CD4-positive, alpha-beta T cell treated with Interleukin-15 for 1 hour (primary cell): ENCODE data around the gene MAML3.

Experiments
- DNase-seq: peaks from one replicate; pipeline ENCODE4 v3.0.0-alpha.2; 2020

Gene MAML3

DNA sequence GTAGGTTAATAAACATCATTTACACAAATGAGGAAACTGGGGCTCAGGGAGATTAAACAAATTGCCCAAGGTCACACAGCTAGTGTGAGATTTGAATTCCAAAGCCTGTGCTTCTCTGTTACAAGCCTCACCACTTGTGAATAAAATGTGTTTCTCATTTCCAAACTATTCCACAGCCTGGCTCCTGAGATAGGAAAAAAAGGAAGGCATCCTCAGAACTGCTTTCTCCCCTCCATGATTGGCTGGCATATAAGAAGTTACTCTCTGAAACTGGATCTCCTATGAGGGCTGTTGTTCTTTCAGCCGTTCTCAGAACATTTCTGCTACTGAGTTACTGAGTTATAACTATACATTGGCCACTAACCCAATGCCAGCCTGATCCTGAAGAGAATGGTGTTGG is 237.9 kb downstream of the MAML3 start:
- no peak for DNase-seq

DNA sequence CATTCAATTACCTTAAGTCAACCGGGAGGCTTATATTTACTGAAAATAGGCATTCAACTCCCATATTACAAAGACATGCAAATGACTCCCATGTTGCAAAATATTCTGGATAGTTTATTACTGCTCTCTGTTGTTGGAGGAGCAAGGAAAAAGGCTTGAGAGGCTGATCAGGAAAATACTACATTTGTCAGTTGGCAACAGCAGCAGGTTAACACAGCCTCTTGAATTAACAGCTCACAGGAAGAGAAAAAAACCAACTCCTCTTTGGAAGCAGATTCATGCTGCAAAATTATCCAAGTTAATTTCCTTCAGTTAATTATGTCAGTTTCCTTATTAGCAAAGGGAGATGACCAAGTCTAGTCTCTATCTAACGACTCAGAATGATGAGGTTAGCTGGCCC is 238.9 kb downstream of the MAML3 start:
- no peak for DNase-seq

DNA sequence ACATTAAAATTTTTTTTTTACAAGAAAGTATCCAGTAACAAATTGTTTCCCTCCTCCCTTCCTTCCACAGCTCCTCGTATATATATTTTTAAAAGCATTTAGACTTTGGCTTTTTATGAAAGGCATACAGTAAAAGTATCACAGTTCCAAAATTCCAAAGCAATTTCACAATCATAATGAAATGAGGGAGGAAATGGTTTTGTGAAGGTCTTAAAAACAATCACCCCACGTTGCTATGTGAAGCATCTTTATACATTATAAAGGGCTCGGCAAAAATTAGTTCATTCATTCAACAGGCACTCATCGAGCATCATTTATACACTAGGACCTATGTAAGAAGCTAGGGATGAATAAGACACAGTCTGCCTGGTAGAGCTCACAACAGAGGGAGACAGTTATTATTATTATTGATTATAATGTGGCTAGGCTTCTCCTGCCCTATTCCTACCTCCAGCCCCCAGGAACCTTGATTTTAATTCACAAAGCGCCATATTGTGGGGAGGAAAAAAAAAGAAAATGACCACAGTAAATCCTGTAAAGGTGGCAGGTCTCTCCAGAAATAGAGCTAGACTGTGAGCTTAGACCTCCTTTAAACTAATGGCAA is 239.9 kb downstream of the MAML3 start:
- no peak for DNase-seq

- no peak for DNase-seq
Measured at GRCh38 chr4:139913398-139913990, 240.5 kb downstream of the MAML3 start.

GRCh38 chr4:139912445-139912844 is 241.5 kb downstream of the MAML3 start:
- no peak for DNase-seq

- no peak for DNase-seq
Measured at GRCh38 chr4:139910106-139910505, 243.9 kb downstream of the MAML3 start.

- no peak for DNase-seq
Measured at GRCh38 chr4:139908636-139909437, 245.1 kb downstream of the MAML3 start.

GRCh38 chr4:139907001-139907809 is 246.8 kb downstream of the MAML3 start:
- no peak for DNase-seq

DNA sequence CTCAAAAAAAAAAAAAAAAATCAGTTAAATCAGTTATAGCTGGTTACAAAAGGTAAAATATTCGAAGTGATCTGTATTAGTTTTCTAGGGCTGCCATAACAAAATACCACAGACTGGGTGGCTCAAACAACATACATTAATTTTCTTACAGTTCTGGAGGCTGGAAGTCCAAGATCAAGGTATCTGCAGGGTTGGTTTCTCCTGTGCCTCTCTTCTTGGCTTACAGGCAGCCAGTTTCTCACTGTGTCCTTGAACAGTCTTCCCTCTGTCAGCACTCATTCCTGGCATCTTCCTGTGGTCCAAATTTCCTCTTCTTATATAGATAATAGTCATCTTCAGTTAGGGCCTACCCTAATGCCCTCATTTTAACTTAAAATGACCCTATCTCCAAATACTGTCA is 248.5 kb downstream of the MAML3 start:
- DNase-seq: no peak

DNA sequence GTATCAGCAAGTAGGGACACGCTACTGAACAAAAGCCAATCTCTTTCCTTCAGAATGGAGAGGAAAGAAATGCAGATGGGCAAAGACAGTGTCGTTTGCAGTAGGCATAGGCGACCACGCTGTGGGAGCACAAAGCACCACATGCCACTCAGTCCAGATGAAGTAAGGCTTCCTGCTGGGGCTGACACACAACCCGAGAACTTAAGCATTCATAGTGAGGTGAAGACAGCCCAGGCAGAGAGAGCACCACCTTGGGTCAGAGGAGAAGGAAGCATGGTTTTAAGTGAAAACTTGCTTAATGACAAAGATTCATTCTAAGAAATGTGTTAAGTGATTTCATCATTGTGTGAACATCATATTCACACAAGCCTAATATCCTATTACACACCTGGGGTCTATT is 249.6 kb downstream of the MAML3 start:
- no peak for DNase-seq

GRCh38 chr4:139903845-139904244 is 250.1 kb downstream of the MAML3 start:
- DNase-seq: no peak

GRCh38 chr4:139902321-139903320 is 251.4 kb downstream of the MAML3 start:
- DNase-seq: no peak

- no peak for DNase-seq
Measured at GRCh38 chr4:139901531-139902320, 252.3 kb downstream of the MAML3 start.

DNA sequence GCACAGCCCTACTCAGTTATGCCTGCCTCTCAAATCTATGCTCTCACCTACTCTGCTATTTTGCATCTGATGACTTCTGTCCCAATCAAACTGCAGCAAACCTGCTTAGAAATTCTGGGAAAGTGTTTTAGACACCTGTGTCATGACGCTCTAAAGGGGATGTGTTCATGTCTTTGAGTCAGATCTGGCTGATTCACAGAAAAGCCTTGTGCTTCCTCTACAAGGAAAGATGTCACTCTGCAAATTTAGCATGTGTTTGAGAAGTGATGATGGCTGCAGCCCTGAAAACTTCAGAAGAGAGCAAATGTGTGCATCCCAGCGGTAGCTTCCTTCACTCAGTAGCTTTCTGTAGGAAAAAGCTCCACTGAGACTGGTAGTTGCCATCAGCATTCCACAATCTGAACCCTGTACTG is 253.0 kb downstream of the MAML3 start:
- DNase-seq: no peak

- DNase-seq: no peak
Measured at GRCh38 chr4:139899346-139899745, 254.6 kb downstream of the MAML3 start.

DNA sequence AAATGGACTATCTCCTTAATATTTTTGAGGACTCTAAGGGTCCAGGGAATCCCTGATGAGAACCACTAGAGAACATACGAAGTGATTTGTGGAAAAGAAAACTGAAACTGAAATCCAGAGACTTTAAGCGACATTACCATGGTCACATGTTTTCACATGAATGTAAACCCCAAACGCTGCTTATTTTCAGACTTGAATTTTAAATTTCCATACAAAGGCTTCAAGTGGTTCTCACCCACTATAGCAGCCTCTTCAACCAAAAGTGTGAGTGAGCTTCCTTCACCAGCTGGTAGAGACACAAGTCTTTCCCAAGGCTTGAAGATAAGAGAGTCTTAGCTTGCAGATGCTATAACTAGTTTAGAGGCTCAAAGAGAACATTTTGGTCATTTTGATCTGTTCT is 255.7 kb downstream of the MAML3 start:
- no peak for DNase-seq

GRCh38 chr4:139896091-139896604 is 257.8 kb downstream of the MAML3 start:
- DNase-seq: no peak

- no peak for DNase-seq
Measured at GRCh38 chr4:139893801-139894200, 260.2 kb downstream of the MAML3 start.

GRCh38 chr4:139892973-139893736 is 260.8 kb downstream of the MAML3 start:
- DNase-seq: no peak

DNA sequence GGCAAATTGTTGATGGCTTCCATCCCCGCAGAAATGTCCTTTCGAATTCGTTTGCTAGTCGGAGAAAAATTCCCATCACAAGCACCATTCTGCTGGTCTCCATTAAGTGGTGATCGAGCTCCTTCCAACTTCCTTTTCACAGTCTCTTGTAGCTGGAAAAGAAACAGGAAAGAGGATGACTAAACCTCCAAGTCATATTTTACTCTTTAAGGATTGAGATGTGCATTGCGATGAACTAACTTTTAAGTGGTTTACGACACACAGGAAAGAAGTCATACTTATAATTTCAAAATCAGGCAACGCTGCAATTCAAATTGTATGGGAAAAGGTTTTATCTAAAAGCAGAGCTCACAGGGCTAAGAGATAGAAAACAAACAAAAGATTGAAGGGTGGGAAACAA is 263.2 kb downstream of the MAML3 start:
- no peak for DNase-seq
